Measurements from ENCODE around the gene FAM13C.

Gene FAM13C

DNA sequence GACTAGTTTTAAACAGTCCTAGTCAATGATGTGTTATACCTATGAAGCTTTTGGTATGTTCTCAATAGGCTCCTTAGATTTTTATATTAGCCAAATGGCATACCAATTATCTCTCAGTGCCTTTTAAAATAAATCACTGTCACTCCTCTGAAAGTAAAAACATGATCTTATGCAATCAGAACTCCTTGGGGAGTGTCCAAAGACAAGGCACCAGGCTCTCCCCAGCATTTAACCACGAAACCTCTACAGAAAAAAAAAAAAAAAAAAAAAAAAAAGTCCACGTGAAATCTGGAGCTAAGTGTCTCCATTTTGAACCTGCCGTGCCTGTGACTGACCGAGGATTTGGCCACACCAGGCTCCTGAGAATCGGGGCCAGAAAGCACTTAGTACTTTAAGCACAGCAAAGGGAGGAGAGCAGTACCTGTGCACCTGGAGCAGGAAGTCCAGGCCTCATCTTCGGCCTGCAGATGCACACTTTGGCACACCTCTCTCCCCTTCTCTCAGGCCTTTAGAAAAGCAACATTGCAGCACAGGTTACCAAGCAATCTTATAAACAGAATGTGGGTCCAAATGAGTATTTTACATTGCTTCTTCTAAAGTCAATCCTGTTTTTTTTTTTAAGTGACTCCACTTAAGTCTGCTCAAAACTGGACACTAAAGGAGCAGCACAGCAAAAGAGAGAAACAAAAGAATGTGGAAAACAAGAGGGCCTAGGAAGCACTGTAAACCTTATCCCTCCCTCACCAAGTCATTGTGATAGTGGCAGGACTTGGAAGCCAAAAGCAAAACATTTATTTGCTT lies 1.5 kb downstream of the FAM13C start:
- no peaks in the 10 kb centered on the region for H3K9me3 ChIP-seq (ENCODE audit: control insufficient read depth, insufficient read depth, low read length)
- H3K4me1 ChIP-seq (ENCODE audit: control insufficient read depth, insufficient read depth, low read length): peaks cover 5% of the 10 kb centered on the region
- no peaks in the 10 kb centered on the region for H3K36me3 ChIP-seq (ENCODE audit: control insufficient read depth, insufficient read depth, low read length)
- H3K27me3 ChIP-seq (ENCODE audit: control insufficient read depth, insufficient read depth, low read length): peaks cover 49% of the 10 kb centered on the region
- H3K9ac ChIP-seq (ENCODE audit: low read depth, low read length): no peak overlapping the region
- no peak overlapping the region for H3K4me3 ChIP-seq (ENCODE audit: low read depth, low read length)

DNA sequence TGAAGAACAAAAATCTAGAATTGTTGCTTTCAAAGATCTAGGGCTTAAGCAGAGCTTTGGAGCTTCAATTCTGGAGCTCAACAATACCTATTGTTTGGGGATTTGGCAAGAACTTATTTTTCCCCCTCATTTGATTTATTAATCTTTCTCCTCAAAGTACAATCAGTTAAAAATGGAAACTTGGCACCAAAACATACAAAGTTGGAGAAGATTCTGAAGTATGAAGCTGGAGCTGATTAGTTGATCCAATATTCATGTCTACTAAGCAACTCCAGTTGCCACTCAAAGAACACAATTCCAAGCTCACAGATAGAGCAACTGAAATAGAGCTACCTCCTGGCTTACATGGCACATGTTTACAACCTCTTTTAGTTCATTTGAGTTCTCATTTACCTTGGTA lies 3.8 kb downstream of the FAM13C start:
- no peak overlapping the region for H3K9ac ChIP-seq (ENCODE audit: low read depth, low read length)
- peaks cover 4% of the 10 kb centered on the region for H3K4me1 ChIP-seq (ENCODE audit: control insufficient read depth, insufficient read depth, low read length)
- H3K9me3 ChIP-seq (ENCODE audit: control insufficient read depth, insufficient read depth, low read length): no peaks in the 10 kb centered on the region
- no peaks in the 10 kb centered on the region for H3K36me3 ChIP-seq (ENCODE audit: control insufficient read depth, insufficient read depth, low read length)
- peaks cover 33% of the 10 kb centered on the region for H3K27me3 ChIP-seq (ENCODE audit: control insufficient read depth, insufficient read depth, low read length)
- no peak overlapping the region for H3K4me3 ChIP-seq (ENCODE audit: low read depth, low read length)

DNA sequence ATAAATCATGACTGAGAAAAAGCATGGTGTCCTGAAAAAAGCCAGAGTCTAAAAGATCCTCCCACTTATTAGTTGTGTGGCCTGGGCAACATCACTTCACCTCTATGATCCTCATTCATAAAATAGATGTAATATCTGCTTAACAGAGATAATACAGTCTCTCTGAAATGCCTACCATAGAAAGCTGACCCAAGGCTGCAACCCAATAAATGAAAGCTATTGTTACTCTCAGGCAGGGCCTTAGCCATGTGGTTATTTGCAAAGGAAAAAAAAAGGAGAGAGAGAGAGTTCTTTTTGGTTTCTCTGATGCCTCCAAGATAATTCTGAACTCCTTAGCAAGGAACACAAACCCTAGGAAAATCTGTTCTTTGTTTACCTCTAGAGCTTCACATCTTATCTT lies 7.9 kb downstream of the FAM13C start:
- H3K4me1 ChIP-seq (ENCODE audit: control insufficient read depth, insufficient read depth, low read length): no peaks in the 10 kb centered on the region
- H3K36me3 ChIP-seq (ENCODE audit: control insufficient read depth, insufficient read depth, low read length): no peaks in the 10 kb centered on the region
- no peak overlapping the region for H3K9ac ChIP-seq (ENCODE audit: low read depth, low read length)
- no peaks in the 10 kb centered on the region for H3K9me3 ChIP-seq (ENCODE audit: control insufficient read depth, insufficient read depth, low read length)
- peaks cover 7% of the 10 kb centered on the region for H3K27me3 ChIP-seq (ENCODE audit: control insufficient read depth, insufficient read depth, low read length)
- no peak overlapping the region for H3K4me3 ChIP-seq (ENCODE audit: low read depth, low read length)

DNA sequence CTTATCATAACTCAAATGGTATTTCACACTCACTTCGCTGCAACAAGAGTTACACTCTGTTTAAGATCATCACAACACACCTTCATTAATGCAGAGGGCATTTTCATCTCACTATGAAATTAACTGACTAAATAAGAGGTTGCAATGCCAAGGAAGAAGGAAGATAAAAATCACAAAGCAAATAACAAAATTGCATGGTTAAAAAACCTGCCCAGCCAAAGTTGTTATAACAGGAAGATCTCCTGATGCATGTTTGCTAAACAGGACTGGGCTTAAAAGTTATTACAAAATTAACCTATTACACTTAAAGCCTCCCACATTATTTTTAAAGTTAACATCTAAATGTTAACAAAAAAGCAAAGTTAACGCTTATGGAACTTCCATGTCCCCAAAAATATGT lies 11.8 kb downstream of the FAM13C start:
- no peaks in the 10 kb centered on the region for H3K36me3 ChIP-seq (ENCODE audit: control insufficient read depth, insufficient read depth, low read length)
- H3K4me3 ChIP-seq (ENCODE audit: low read depth, low read length): no peak overlapping the region

DNA sequence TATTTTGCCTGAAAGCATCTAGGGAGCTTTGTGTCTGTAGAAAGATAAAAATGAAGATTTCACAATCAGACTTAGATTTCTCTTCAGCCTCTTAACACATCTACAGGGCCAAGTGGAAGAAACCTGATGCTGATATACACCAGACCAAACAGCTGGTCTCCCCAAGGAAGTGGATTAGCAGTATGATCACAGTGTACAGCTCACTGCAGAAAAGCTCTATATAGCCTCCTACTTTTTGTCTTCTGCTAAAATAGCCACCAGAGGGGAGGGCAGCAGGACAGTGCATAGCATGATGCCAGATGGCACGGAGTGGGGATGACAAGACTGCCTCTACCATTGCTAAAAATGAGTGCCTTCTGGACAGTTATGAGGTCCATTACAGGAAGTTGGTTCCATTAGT lies 16.0 kb downstream of the FAM13C start:
- Histone ChIP-seq H3K4me3 (ENCODE audit: low read depth, low read length) (no peak overlapping the region), H3K36me3 (ENCODE audit: control insufficient read depth, insufficient read depth, low read length) (no peaks in the 10 kb centered on the region), H3K27me3 (ENCODE audit: control insufficient read depth, insufficient read depth, low read length) (no peaks in the 10 kb centered on the region), H3K9me3 (ENCODE audit: control insufficient read depth, insufficient read depth, low read length) (no peaks in the 10 kb centered on the region), H3K4me1 (ENCODE audit: control insufficient read depth, insufficient read depth, low read length) (no peaks in the 10 kb centered on the region), H3K9ac (ENCODE audit: low read depth, low read length) (no peak overlapping the region)

More for the DNA sequence above, 11.8 kb downstream of the FAM13C start:
- H3K9ac ChIP-seq (ENCODE audit: low read depth, low read length): no peak overlapping the region
- no peaks in the 10 kb centered on the region for H3K9me3 ChIP-seq (ENCODE audit: control insufficient read depth, insufficient read depth, low read length)
- H3K27me3 ChIP-seq (ENCODE audit: control insufficient read depth, insufficient read depth, low read length): no peaks in the 10 kb centered on the region
- no peaks in the 10 kb centered on the region for H3K4me1 ChIP-seq (ENCODE audit: control insufficient read depth, insufficient read depth, low read length)

DNA sequence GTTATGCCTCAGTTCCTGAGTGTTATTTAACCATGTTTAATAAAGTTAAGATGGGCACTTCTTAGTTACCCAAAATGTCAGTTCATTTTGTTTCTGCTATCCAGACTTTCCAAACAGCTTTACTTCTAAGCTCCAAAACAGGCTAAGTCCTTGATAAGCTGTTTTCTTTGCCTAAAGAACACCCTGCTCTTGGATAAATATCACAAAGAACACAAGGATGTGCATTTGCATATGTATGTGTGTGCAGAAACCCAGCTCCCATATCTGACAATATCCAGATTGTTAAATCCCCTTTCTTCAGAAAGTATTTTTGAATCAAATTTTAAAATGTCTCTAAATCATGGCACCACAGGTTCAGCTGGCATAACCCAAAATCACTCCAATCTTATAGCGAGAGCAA lies 19.6 kb downstream of the FAM13C start:
- peaks cover 12% of the 10 kb centered on the region for H3K27me3 ChIP-seq (ENCODE audit: control insufficient read depth, insufficient read depth, low read length)
- no peak overlapping the region for H3K4me3 ChIP-seq (ENCODE audit: low read depth, low read length)
- H3K9ac ChIP-seq (ENCODE audit: low read depth, low read length): no peak overlapping the region
- H3K36me3 ChIP-seq (ENCODE audit: control insufficient read depth, insufficient read depth, low read length): no peaks in the 10 kb centered on the region
- no peaks in the 10 kb centered on the region for H3K4me1 ChIP-seq (ENCODE audit: control insufficient read depth, insufficient read depth, low read length)
- no peaks in the 10 kb centered on the region for H3K9me3 ChIP-seq (ENCODE audit: control insufficient read depth, insufficient read depth, low read length)

DNA sequence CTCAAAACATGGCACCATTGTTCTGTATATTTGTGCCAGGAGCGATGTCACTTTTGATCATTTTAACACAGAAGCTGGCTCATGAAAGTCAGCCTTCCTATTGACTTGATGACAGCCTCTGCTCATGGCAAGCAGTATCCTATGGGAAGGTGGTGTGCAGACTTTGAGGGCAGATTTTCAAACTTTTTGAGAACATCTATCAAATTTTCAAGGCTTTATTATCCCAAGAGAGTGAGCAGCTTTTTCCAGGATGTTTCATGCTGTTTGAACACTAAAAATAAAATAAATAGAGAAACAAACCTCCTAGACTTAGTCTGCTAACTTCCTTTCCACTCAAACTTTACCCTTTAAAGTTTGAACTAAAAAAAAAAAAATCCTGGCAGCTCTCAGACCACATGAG lies 20.3 kb downstream of the FAM13C start:
- H3K4me1 ChIP-seq (ENCODE audit: control insufficient read depth, insufficient read depth, low read length): no peaks in the 10 kb centered on the region

DNA sequence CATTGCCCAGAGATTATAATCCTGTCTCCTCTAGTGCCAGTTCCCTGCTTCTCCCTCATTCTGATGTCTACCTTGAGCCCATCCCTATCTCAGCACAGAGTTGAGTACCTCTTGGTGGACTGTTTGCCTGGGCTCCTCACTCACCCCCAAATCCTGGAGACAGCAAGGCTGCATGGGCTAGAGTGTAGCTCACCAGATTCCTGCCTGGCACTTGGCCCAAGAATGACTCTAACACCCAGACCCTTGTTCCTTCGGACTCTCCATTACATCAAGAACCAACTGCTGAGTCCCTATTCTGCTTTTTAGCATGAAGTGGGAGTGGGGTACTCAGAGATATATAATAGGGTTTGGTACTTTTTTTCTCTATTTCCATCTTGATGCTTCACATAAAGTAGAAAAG lies 22.1 kb downstream of the FAM13C start:
- H3K36me3 ChIP-seq (ENCODE audit: control insufficient read depth, insufficient read depth, low read length): no peaks in the 10 kb centered on the region
- H3K9me3 ChIP-seq (ENCODE audit: control insufficient read depth, insufficient read depth, low read length): no peaks in the 10 kb centered on the region
- H3K4me3 ChIP-seq (ENCODE audit: low read depth, low read length): no peak overlapping the region
- no peaks in the 10 kb centered on the region for H3K4me1 ChIP-seq (ENCODE audit: control insufficient read depth, insufficient read depth, low read length)
- H3K27me3 ChIP-seq (ENCODE audit: control insufficient read depth, insufficient read depth, low read length): peaks cover 32% of the 10 kb centered on the region
- H3K9ac ChIP-seq (ENCODE audit: low read depth, low read length): no peak overlapping the region

More for the DNA sequence above, 20.3 kb downstream of the FAM13C start:
- H3K4me3 ChIP-seq (ENCODE audit: low read depth, low read length): no peak overlapping the region
- peaks cover 17% of the 10 kb centered on the region for H3K27me3 ChIP-seq (ENCODE audit: control insufficient read depth, insufficient read depth, low read length)
- H3K9ac ChIP-seq (ENCODE audit: low read depth, low read length): no peak overlapping the region
- H3K9me3 ChIP-seq (ENCODE audit: control insufficient read depth, insufficient read depth, low read length): no peaks in the 10 kb centered on the region
- no peaks in the 10 kb centered on the region for H3K36me3 ChIP-seq (ENCODE audit: control insufficient read depth, insufficient read depth, low read length)

DNA sequence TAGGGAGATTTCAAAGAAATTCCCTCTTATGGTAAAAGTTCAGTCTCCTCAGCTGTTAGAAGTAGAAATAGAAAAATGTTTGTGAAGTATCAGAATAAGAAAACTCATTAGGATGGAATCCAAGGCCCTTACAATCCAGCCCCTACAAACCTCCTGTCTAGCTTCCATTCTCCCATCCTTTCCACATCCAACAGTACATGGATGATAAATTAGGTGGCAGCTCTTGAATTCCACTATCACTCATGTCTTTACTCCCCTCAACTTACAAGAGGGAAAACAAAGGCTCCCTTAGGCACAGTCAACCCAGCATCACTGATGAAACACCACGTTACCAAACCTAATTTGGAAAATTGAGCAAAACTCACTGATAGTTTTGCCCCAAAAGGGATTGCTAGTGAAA lies 23.0 kb downstream of the FAM13C start:
- Histone ChIP-seq H3K27me3 (ENCODE audit: control insufficient read depth, insufficient read depth, low read length) (peaks cover 37% of the 10 kb centered on the region), H3K4me3 (ENCODE audit: low read depth, low read length) (no peak overlapping the region), H3K9me3 (ENCODE audit: control insufficient read depth, insufficient read depth, low read length) (no peaks in the 10 kb centered on the region)

DNA sequence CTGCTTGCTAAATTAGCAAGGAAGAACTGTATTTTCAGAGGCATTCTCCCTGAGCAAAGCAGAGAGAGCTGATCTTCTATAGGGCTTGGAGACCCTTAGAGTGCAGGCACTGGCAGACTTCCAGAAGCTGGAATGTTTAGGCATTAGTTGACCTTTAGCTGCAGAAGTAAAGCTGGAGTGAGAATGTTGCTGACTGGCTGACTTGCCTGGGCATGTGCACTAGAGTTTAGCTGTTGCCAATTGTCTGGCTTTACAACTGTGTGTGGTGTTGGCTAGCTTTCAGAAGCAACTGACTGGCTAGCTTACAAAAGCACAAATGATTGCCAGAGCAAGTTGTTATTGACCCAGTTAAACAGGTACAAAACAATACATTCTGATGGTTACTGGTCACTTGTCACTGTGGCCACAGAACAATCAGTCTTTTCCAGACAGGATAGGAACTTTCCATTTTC lies 25.1 kb downstream of the FAM13C start:
- H3K4me1 ChIP-seq (ENCODE audit: control insufficient read depth, insufficient read depth, low read length): no peaks in the 10 kb centered on the region
- no peak overlapping the region for H3K4me3 ChIP-seq (ENCODE audit: low read depth, low read length)
- no peaks in the 10 kb centered on the region for H3K36me3 ChIP-seq (ENCODE audit: control insufficient read depth, insufficient read depth, low read length)
- peaks cover 51% of the 10 kb centered on the region for H3K27me3 ChIP-seq (ENCODE audit: control insufficient read depth, insufficient read depth, low read length)
- H3K9ac ChIP-seq (ENCODE audit: low read depth, low read length): no peak overlapping the region
- H3K9me3 ChIP-seq (ENCODE audit: control insufficient read depth, insufficient read depth, low read length): no peaks in the 10 kb centered on the region

More for the DNA sequence above, 23.0 kb downstream of the FAM13C start:
- H3K4me1 ChIP-seq (ENCODE audit: control insufficient read depth, insufficient read depth, low read length): no peaks in the 10 kb centered on the region
- no peak overlapping the region for H3K9ac ChIP-seq (ENCODE audit: low read depth, low read length)
- H3K36me3 ChIP-seq (ENCODE audit: control insufficient read depth, insufficient read depth, low read length): no peaks in the 10 kb centered on the region

DNA sequence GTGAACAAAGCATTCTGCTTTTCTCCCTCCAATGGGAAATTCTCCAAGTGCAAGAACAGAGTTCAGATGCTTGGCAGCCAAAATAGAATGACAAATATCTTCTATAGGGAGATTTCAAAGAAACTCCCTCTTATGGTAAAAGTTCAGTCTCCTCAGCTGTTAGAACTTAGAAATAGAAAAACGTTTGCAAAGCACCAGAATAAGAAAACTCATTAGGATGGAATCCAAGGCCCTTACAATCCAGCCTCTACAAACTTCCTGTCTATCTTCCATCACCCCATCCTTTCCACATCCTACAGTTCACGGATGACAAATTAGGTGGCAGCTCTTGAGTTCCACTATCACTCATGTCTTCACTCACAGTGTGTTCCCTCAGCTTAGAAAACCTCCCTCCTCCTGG lies 25.7 kb downstream of the FAM13C start:
- Histone ChIP-seq H3K27me3 (ENCODE audit: control insufficient read depth, insufficient read depth, low read length) (peaks cover 56% of the 10 kb centered on the region), H3K36me3 (ENCODE audit: control insufficient read depth, insufficient read depth, low read length) (no peaks in the 10 kb centered on the region), H3K9me3 (ENCODE audit: control insufficient read depth, insufficient read depth, low read length) (no peaks in the 10 kb centered on the region), H3K4me3 (ENCODE audit: low read depth, low read length) (no peak overlapping the region), H3K4me1 (ENCODE audit: control insufficient read depth, insufficient read depth, low read length) (no peaks in the 10 kb centered on the region), H3K9ac (ENCODE audit: low read depth, low read length) (no peak overlapping the region)

DNA sequence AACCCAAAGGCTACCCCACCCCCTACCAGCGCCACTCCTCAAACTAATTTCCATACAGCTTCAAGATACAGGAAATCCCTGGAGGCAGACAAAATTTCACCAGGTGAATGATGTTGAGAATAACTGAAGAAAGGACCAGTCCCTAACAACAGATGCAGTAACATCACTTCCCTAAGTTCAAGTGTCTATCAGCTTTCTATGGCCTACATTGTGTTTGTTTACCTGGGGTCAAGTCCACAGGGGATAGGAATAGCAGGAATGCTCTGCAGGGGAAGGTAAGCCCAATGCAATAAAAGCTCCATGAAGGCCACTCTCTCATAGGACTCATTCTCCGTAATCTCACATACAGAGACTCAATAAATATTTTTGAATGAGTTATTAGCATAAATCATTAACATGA lies 26.9 kb downstream of the FAM13C start:
- no peaks in the 10 kb centered on the region for H3K4me1 ChIP-seq (ENCODE audit: control insufficient read depth, insufficient read depth, low read length)
- H3K9me3 ChIP-seq (ENCODE audit: control insufficient read depth, insufficient read depth, low read length): no peaks in the 10 kb centered on the region
- H3K27me3 ChIP-seq (ENCODE audit: control insufficient read depth, insufficient read depth, low read length): peaks cover 64% of the 10 kb centered on the region
- no peak overlapping the region for H3K9ac ChIP-seq (ENCODE audit: low read depth, low read length)
- H3K4me3 ChIP-seq (ENCODE audit: low read depth, low read length): no peak overlapping the region
- no peaks in the 10 kb centered on the region for H3K36me3 ChIP-seq (ENCODE audit: control insufficient read depth, insufficient read depth, low read length)

Measured in iPS-15b (cell line).